GM12873 (cell line): ENCODE measurements around the gene SOCS7.

Source experiments
- TF ChIP-seq, protein P1 (sequence below): IDR thresholded peaks from 2 replicates; pipeline ENCODE4 v1.5.1; 2012; ENCODE audit warnings: low read depth, mild to moderate bottlenecking, moderate library complexity, low read length, control low read depth; ENCODE audit not compliant: insufficient read depth; ENCODE audit errors: missing control alignments

SOCS7 gene

DNA sequence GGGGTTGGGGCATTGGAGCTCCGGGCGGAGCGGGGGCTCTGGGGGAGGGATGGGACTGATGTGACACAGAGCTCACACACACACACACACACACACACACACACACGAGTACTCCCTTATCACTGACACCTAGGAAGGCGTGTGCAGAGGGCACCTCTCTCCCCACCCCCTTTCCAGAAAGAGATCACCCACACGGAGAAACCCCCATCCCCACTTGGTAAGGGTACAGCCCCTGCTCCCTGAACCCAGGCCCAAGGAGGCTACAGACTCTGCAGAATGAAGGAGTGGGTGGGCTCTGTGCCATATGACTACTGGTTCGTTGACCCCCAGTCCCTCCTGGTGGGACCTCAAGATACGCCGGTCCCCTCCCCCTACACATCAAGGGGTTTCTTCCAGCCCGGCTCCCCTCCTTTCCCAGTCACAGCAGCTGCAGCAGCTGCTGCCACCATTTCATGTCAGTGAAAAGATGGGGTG lies 67.9 kb downstream of the SOCS7 start:
- TF ChIP-seq, protein P1, sequence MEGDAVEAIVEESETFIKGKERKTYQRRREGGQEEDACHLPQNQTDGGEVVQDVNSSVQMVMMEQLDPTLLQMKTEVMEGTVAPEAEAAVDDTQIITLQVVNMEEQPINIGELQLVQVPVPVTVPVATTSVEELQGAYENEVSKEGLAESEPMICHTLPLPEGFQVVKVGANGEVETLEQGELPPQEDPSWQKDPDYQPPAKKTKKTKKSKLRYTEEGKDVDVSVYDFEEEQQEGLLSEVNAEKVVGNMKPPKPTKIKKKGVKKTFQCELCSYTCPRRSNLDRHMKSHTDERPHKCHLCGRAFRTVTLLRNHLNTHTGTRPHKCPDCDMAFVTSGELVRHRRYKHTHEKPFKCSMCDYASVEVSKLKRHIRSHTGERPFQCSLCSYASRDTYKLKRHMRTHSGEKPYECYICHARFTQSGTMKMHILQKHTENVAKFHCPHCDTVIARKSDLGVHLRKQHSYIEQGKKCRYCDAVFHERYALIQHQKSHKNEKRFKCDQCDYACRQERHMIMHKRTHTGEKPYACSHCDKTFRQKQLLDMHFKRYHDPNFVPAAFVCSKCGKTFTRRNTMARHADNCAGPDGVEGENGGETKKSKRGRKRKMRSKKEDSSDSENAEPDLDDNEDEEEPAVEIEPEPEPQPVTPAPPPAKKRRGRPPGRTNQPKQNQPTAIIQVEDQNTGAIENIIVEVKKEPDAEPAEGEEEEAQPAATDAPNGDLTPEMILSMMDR: no peak

DNA sequence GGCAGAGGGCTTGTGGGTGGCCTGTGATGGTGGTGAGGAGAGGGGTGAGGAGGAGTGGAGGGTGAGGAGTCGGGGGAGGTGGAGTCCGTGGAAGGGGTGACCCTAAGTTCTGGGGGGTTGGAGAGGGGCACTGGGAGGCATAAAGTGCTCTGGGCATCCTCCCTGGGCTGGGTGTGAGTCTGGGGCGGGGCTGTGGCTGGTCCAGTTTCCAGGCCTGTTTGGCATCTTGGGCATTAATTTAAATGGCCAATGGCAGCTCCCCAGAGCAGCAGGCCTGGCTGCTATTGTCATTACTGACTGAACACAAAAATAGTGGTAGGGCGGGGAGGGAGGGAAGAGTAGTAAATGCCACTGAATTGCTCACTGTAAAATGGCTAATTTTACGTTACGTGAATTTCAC lies 68.9 kb downstream of the SOCS7 start:
- TF ChIP-seq, protein P1: no peak

DNA sequence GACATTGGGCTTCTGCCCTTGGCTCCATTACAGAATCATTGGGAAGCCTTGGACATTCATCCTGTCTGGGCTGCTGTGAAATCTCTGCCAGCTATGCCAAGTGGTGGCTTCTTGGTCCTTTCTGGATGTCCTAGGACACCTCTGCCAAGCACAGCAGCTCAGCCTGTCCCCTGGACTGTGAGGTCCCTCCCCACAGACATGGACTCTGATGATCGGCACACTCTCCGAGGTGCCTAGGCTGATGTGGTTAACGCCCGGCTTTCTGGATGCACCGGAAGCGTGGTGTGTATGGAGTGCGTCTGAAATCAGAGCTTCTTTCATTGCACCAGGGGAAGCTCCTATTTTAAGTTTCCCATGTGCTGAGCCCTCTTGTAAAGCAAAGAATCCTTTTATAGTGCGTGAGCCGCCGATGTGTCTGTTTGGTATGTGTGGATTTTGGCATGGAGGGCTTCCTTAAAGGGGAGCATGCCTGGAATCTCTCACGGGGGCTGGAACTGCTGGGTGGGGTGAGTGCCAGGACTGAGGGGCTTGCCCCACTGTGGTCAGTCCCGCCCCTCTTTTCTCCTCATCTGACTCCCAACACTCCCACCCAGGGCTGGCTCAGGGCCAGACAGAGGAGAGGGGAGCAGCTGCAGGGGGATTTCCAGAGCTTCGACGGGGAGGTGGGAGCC lies 69.7 kb downstream of the SOCS7 start:
- TF ChIP-seq, protein P1: no peak

DNA sequence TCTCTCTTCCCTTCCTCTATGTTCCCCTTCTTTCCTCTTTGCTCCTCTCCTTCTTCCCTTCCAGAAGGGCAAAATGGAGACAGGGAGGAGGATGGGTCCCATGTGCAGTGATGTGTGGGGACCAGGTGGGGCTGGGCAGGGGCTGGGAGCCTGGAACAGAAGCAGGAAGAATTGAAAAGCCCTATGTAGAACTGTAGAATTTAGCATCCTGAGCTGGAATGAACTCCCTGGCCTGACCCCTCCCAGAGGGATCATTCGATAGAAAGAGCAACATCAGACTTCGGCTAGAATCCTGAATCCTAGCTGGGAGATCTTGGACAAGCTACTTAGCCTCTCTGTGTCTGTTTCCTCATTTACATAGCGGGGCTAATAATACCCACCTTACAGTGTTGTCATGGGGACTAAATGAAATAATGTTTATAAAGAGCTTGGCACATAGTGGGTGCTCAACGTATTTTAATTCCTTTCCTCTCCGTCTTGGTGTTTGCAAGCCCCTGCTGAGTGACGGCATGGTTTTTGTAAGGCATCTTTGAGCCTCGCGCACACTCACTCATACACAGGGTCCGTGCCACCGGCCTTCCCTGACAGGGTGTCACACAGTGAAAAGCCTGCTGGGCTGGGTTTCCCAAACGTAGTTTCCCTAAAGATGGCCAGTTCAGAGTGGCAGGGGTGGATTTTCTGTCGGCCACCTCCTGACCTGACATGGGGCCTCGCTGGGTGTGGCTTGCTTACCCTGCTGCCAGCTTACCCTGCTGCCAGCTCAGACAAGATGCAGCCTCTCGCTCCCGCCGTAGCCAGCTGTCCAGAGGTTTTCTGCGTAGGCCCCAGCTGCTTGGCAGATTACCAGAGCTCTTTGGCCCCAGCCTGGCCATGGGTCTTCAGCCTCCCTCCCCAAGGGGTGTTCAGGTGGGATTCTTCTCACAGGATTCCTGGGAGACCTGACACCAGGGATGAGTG lies 70.5 kb downstream of the SOCS7 start:
- TF ChIP-seq, protein P1: no peak

DNA sequence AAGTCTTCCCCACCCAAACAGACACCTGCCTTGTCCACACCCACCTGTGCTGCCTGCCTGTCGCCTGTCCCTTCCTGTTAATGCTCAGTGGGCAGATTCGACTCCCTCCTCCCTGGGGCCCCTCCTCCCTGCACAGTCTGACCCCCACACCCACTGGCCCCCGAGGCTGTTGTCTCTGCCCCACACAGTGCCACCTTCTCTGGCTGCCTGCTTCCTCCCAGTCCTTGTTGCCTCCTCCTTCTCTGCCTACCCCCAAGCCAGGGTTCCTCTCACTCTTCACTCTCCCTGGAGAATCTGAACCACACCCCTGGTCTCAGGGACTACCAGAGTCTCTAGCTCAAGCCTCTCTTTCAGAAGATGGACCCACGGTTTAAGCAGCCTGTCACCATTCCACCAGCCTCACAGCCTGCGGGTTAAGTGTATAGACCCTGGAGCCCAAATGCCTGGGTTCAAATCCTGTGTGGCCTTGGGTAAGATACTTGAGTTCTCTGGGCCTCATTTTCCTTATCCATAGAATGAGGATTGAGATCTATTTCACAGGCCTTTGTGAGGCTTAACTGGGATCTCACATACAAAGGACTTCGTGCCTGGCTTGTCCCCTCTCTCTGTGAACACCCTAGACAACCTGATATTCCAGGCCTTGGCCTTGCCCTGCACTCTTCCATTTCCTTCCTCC lies 72.8 kb downstream of the SOCS7 start:
- TF ChIP-seq, protein P1: no peak

DNA sequence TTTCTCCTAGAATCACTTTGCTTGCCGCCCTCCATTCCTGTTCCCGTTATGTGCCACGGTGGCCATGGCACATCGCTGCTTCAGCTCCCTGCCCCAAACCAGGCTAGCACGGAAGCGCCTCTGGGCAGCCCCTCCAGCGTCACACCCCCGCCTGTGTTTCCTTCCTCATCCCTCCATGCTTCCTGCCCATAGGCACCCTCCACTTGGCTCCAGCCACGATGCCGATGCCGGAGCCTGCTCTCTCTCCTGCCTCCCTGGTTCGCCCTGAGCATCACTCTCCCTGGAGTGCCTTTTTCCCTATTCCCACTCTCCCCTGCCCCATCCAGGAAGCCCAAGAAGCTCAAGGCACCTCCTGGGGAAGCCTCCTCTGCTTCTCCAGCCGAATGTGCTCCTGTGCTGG lies 73.4 kb downstream of the SOCS7 start:
- TF ChIP-seq, protein P1: no peak

DNA sequence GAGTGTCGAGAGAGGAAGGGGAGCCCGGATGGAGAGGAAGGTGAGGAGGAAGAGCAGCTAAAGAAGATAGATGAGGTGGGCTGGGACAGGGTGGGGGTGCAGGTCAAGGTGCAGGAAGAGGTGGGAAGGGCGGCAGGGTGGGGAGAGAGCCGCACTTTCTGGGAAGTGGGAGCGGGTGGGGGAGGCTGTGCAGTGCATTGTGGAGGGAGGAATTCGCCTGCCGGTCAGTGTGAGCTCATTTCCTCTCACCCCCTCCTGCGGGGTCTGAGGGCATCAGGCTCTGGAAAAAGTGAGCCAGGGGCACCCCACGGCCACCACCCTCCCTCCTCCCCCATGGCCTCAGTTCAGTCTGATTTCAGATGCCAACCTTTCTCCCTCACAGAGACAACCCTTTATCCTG lies 74.1 kb downstream of the SOCS7 start:
- TF ChIP-seq, protein P1: no peak
